ENCODE results near the gene ERP27.

GRCh38 chr12:14915736-14916135, 22.6 kb downstream of the ERP27 start:
- TF ChIP-seq ZBTB7A (IDR thresholded peaks at IDR 0.05; ENCODE audit: low read depth) (no peak), CREB1 (IDR thresholded peaks at IDR 0.05; ENCODE audit: low read depth) (no peak), EGR1 (IDR thresholded peaks at IDR 0.05) (no peak), TEAD4 (IDR thresholded peaks at IDR 0.05) (no peak)

Measured in Ishikawa (cell line).